IMR-90 (cell line): ENCODE data around the gene ARHGAP15. TPM values are rescaled to one million over a fixed set of nuclear protein-coding genes. Genes with fewer than 3 reads are reported as not detected.

Experiments
- ATAC-seq: fragments of 200-7000 bp; cut with Tn5 transposase; 2 replicates; pipeline ENCODE4 v1.9.1; 2020; ENCODE audit warnings: low read depth, mild to moderate bottlenecking, moderate library complexity
- BruUV-seq: library from RNA; stranded (reverse); fragments of 400-500 nt; replicated peaks from 2 replicates; lab custom pipeline; 2021; lab: Mats Ljungman, UMichigan
- CTCF ChIA-PET: fragments of 300-600 bp; formaldehyde crosslinking; extraction: SDS; loops from one replicate; lab custom pipeline; 2021; ENCODE audit warnings: antibody characterized with exemption; lab: Yijun Ruan, JAX
- POLR2A ChIA-PET: fragments of 300-600 bp; sonication (Branson Sonifier 250); formaldehyde crosslinking; loops from one replicate; lab custom pipeline; 2022; ENCODE audit warnings: antibody characterized with exemption; ENCODE audit not compliant: unreplicated experiment; lab: Charles Lee
- DNase-seq: peaks from one replicate; pipeline ENCODE4 v3.0.0; 2013
- H2AFZ ChIP-seq: replicated peaks from 2 replicates; pipeline ENCODE3; 2013; ENCODE audit warnings: low read length, mild to moderate bottlenecking; ENCODE audit not compliant: poor library complexity
- H2AK5ac ChIP-seq: 2 replicates; pipeline ENCODE4 v1.6.1; 2013; ENCODE audit warnings: low read depth, low read length, inconsistent platforms
- H2AK9ac ChIP-seq: replicated peaks from 2 replicates; pipeline ENCODE3; 2013; ENCODE audit warnings: mild to moderate bottlenecking, low read depth, low read length, moderate library complexity; ENCODE audit not compliant: poor library complexity
- H2BK120ac ChIP-seq: 2 replicates; pipeline ENCODE4 v1.6.1; 2013; ENCODE audit warnings: low read depth, low read length, inconsistent platforms
- H2BK15ac ChIP-seq: 3 replicates; pipeline ENCODE4 v1.6.1; 2013; ENCODE audit warnings: low read depth, low read length, inconsistent platforms
- H2BK20ac ChIP-seq: 2 replicates; pipeline ENCODE4 v1.6.1; 2013; ENCODE audit warnings: low read depth, mild to moderate bottlenecking, inconsistent platforms, low read length, moderate library complexity
- H2BK5ac ChIP-seq: 2 replicates; pipeline ENCODE4 v1.6.1; 2013; ENCODE audit warnings: mild to moderate bottlenecking, low read depth, low read length, inconsistent platforms; ENCODE audit not compliant: poor library complexity, severe bottlenecking
- H3K14ac ChIP-seq: replicated peaks from 2 replicates; pipeline ENCODE4 v1.6.1; 2013; ENCODE audit warnings: low read depth, low read length, inconsistent platforms
- H3K18ac ChIP-seq: 2 replicates; pipeline ENCODE4 v1.6.1; 2013; ENCODE audit warnings: low read depth, low read length, control low read depth
- H3K23ac ChIP-seq: 2 replicates; pipeline ENCODE4 v1.6.1; 2013; ENCODE audit warnings: low read depth, low read length, inconsistent platforms
- H3K27ac ChIP-seq: 2 replicates; pipeline ENCODE4 v1.5.1; 2013; ENCODE audit warnings: mild to moderate bottlenecking, control low read depth, low read length; ENCODE audit not compliant: insufficient read depth
- H3K27me3 ChIP-seq: 2 replicates; pipeline ENCODE4 v1.6.1; 2013; ENCODE audit warnings: low read length; ENCODE audit not compliant: control insufficient read depth, insufficient read depth
- H3K36me3 ChIP-seq: 2 replicates; pipeline ENCODE4 v1.6.1; 2013; ENCODE audit warnings: low read length, mixed read lengths; ENCODE audit not compliant: control insufficient read depth, insufficient read depth
- H3K4ac ChIP-seq: 2 replicates; pipeline ENCODE4 v1.6.1; 2013; ENCODE audit warnings: low read depth, low read length, inconsistent platforms
- H3K4me1 ChIP-seq: 2 replicates; pipeline ENCODE4 v1.6.1; 2013; ENCODE audit warnings: low read length, mixed read lengths; ENCODE audit not compliant: control insufficient read depth, insufficient read depth
- H3K4me2 ChIP-seq: 2 replicates; pipeline ENCODE4 v1.6.1; 2013; ENCODE audit warnings: low read depth, mild to moderate bottlenecking, control low read depth, low read length, moderate library complexity
- H3K4me3 ChIP-seq: 2 replicates; pipeline ENCODE4 v1.5.1; 2013; ENCODE audit warnings: low read depth, mild to moderate bottlenecking, control low read depth, low read length, moderate library complexity; ENCODE audit not compliant: insufficient read depth
- H3K56ac ChIP-seq: 2 replicates; pipeline ENCODE4 v1.6.1; 2013; ENCODE audit warnings: low read length, inconsistent platforms; ENCODE audit not compliant: insufficient read depth; ENCODE audit errors: extremely low read depth
- H3K79me1 ChIP-seq, 2 experiments: 2 replicates each; pipeline ENCODE4 v1.6.1; 2013; ENCODE audit warnings: low read length in 2 of 2, inconsistent platforms in 1 of 2, low read depth in 1 of 2
- H3K9ac ChIP-seq: 2 replicates; pipeline ENCODE4 v1.6.1; 2013; ENCODE audit warnings: low read depth, low read length, control low read depth
- H3K9me1 ChIP-seq: 2 replicates; pipeline ENCODE4 v1.6.1; 2013; ENCODE audit warnings: low read length, inconsistent platforms; ENCODE audit not compliant: insufficient read depth
- H3K9me3 ChIP-seq: 2 replicates; pipeline ENCODE4 v1.6.1; 2013; ENCODE audit warnings: low read length; ENCODE audit not compliant: control insufficient read depth, insufficient read depth
- H4K20me1 ChIP-seq: 2 replicates; pipeline ENCODE4 v1.6.1; 2013; ENCODE audit warnings: low read length, inconsistent platforms; ENCODE audit not compliant: insufficient read depth
- H4K5ac ChIP-seq: 2 replicates; pipeline ENCODE4 v1.6.1; 2013; ENCODE audit warnings: mild to moderate bottlenecking, low read depth, low read length, control low read depth
- H4K8ac ChIP-seq, 2 experiments: 2 replicates each; pipeline ENCODE4 v1.6.1; 2013; ENCODE audit warnings: low read depth in 2 of 2, low read length in 2 of 2, control low read depth in 1 of 2, inconsistent platforms in 1 of 2
- H4K91ac ChIP-seq: 2 replicates; pipeline ENCODE4 v1.6.1; 2013; ENCODE audit warnings: low read depth, low read length, inconsistent platforms; ENCODE audit not compliant: insufficient read depth
- CEBPB ChIP-seq: IDR thresholded peaks from 2 replicates; pipeline ENCODE4 v1.6.1; 2012; ENCODE audit warnings: low read depth, low read length, improper control_type of control experiment
- CHD1 ChIP-seq: IDR thresholded peaks from 2 replicates; pipeline ENCODE4 v1.6.1; 2012; ENCODE audit warnings: low read depth, low read length, improper control_type of control experiment
- FOS ChIP-seq: fragments of 150-350 bp; IDR thresholded peaks from 2 replicates; pipeline ENCODE4 v1.6.1; 2016; ENCODE audit warnings: low read depth, low read length
- MAFK ChIP-seq: IDR thresholded peaks from 2 replicates; pipeline ENCODE4 v1.6.1; 2012; ENCODE audit warnings: low read depth, low read length, improper control_type of control experiment
- MAZ ChIP-seq: IDR thresholded peaks from 2 replicates; pipeline ENCODE4 v1.6.1; 2012; ENCODE audit warnings: low read depth, mild to moderate bottlenecking, low read length, improper control_type of control experiment, moderate library complexity, borderline replicate concordance
- MXI1 ChIP-seq: IDR thresholded peaks from 2 replicates; pipeline ENCODE4 v1.6.1; 2012; ENCODE audit warnings: low read depth, mild to moderate bottlenecking, low read length, moderate library complexity, borderline replicate concordance
- POLR2A ChIP-seq: IDR thresholded peaks from 2 replicates; pipeline ENCODE4 v1.6.1; 2012; ENCODE audit warnings: mild to moderate bottlenecking, low read depth, low read length
- RFX5 ChIP-seq: IDR thresholded peaks from 2 replicates; pipeline ENCODE4 v1.8.0; 2012; ENCODE audit warnings: low read depth, mild to moderate bottlenecking, low read length, moderate library complexity
- SMC3 ChIP-seq: fragments of 150-350 bp; IDR thresholded peaks from 2 replicates; pipeline ENCODE4 v1.6.1; 2016; ENCODE audit warnings: low read depth, mild to moderate bottlenecking, antibody characterized with exemption, low read length, moderate library complexity
- WGBS, 2 experiments: methylation state at CpG; one replicate each; pipeline versions ENCODE4 v1.1.5 to v1.1.7; 2013; ENCODE audit warnings: missing lambda C conversion rate in 2 of 2; ENCODE audit not compliant: insufficient read length in 1 of 2; ENCODE audit errors: extremely low coverage in 2 of 2; 5-methylcytosine and 5-hydroxymethylcytosine counted together
- dilution Hi-C: fragments of 300-500 bp; cut with HindIII; formaldehyde crosslinking; loops from one replicate; pipeline ENCODE4 v1.14.3; 2018; ENCODE audit warnings: low sequenced_read_pairs; ENCODE audit not compliant: unreplicated experiment
- in situ Hi-C: fragments of 300-500 bp; cut with MboI; formaldehyde crosslinking; loops from 3 replicates; pipeline ENCODE4 v1.14.3; 2019; ENCODE audit warnings: low sequenced_read_pairs, inconsistent platforms, mixed read lengths
- intact Hi-C: fragments of 100-400 bp; cut with micrococcal nuclease; formaldehyde crosslinking; loops from 2 replicates; pipeline ENCODE4 v1.10.0; 2022
- polyA plus RNA-seq, 3 experiments: library from polyadenylated mRNA; depleted of rRNA; stranded (reverse); fragments of >200 nt; gene quantifications; 2 replicates each; pipeline ENCODE4 v1.2.3, GENCODE V29; 2012; ENCODE audit warnings: low replicate concordance in 1 of 3
- total RNA-seq: library from RNA; depleted of rRNA; stranded (reverse); fragments of >200 nt; gene quantifications from 2 replicates; pipeline ENCODE4 v1.2.3, GENCODE V29; 2012
- TF ChIP-seq, protein P1 (sequence below): fragments of 150-350 bp; IDR thresholded peaks from 2 replicates; pipeline ENCODE4 v1.6.1; 2017; ENCODE audit warnings: mild to moderate bottlenecking, antibody characterized with exemption, low read length, low read depth
- TF ChIP-seq, protein P2 (sequence below): conservative IDR thresholded peaks from 2 replicates; pipeline ENCODE4 v1.5.1; 2012; ENCODE audit warnings: mild to moderate bottlenecking, low read depth, low read length, improper control_type of control experiment
- TF ChIP-seq, protein P3 (sequence below): fragments of 150-350 bp; IDR thresholded peaks from 2 replicates; pipeline ENCODE4 v1.6.1; 2016; ENCODE audit warnings: low read depth, mild to moderate bottlenecking, low read length, moderate library complexity, borderline replicate concordance

The ARHGAP15 gene
- total and polyA plus RNA-seq, 2 of the 4 experiments (the other 2 are of a cell fraction), result not detected

DNA sequence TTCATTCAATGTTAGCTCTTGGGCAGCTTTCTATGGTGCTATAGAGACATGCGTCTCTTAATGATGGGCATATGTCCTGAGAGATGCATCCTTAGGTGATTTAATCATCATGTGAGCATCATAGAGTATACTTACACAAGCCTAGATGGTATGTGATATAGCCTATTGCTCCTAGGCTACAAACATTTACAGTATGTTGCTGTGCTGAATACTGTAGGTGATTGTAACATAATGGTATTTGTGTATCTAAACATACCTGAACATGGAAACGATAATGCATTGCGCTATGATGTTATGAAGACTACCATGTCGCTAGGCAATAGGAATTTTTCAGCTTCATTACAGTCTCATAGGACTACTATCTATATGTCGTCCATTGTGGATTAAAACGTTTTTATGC lies 89.4 kb downstream of the ARHGAP15 start:
- Histone ChIP-seq H3K4ac (no peak overlapping the region), H4K5ac (no peak overlapping the region), H4K8ac (no peak overlapping the region), H2BK20ac (no peak overlapping the region), H4K91ac (no peak overlapping the region), H3K23ac (no peak overlapping the region), H2AK9ac (no peak overlapping the region), H2BK5ac (no peak overlapping the region), H3K9ac (no peak overlapping the region), H3K4me2 (no peak overlapping the region), H3K9me1 (no peaks in the 10 kb centered on the region), H3K79me1 (no peaks in the 10 kb centered on the region), H2BK15ac (no peak overlapping the region), H3K14ac (no peak overlapping the region), H3K27me3 (no peaks in the 10 kb centered on the region), H3K9me3 (no peaks in the 10 kb centered on the region), H4K20me1 (no peaks in the 10 kb centered on the region), H3K56ac (no peak overlapping the region), H3K4me1 (no peaks in the 10 kb centered on the region), H3K36me3 (no peaks in the 10 kb centered on the region), H2AK5ac (no peak overlapping the region), H2BK120ac (no peak overlapping the region), H3K4me3 (no peak overlapping the region), H3K18ac (no peak overlapping the region), H2AFZ (no peak overlapping the region), H3K27ac (no peak overlapping the region)
- no peak for ATAC-seq
- TF ChIP-seq MAFK (no peak), CEBPB (no peak), POLR2A (no peak), MXI1 (no peak), MAZ (no peak), RFX5 (no peak), FOS (no peak), CHD1 (no peak), SMC3 (no peak)
- TF ChIP-seq, protein P1, sequence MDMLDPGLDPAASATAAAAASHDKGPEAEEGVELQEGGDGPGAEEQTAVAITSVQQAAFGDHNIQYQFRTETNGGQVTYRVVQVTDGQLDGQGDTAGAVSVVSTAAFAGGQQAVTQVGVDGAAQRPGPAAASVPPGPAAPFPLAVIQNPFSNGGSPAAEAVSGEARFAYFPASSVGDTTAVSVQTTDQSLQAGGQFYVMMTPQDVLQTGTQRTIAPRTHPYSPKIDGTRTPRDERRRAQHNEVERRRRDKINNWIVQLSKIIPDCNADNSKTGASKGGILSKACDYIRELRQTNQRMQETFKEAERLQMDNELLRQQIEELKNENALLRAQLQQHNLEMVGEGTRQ, result no peak
- TF ChIP-seq, protein P2, sequence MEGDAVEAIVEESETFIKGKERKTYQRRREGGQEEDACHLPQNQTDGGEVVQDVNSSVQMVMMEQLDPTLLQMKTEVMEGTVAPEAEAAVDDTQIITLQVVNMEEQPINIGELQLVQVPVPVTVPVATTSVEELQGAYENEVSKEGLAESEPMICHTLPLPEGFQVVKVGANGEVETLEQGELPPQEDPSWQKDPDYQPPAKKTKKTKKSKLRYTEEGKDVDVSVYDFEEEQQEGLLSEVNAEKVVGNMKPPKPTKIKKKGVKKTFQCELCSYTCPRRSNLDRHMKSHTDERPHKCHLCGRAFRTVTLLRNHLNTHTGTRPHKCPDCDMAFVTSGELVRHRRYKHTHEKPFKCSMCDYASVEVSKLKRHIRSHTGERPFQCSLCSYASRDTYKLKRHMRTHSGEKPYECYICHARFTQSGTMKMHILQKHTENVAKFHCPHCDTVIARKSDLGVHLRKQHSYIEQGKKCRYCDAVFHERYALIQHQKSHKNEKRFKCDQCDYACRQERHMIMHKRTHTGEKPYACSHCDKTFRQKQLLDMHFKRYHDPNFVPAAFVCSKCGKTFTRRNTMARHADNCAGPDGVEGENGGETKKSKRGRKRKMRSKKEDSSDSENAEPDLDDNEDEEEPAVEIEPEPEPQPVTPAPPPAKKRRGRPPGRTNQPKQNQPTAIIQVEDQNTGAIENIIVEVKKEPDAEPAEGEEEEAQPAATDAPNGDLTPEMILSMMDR, result no peak
- TF ChIP-seq, protein P3, sequence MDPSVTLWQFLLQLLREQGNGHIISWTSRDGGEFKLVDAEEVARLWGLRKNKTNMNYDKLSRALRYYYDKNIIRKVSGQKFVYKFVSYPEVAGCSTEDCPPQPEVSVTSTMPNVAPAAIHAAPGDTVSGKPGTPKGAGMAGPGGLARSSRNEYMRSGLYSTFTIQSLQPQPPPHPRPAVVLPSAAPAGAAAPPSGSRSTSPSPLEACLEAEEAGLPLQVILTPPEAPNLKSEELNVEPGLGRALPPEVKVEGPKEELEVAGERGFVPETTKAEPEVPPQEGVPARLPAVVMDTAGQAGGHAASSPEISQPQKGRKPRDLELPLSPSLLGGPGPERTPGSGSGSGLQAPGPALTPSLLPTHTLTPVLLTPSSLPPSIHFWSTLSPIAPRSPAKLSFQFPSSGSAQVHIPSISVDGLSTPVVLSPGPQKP, result no peak
- dilution Hi-C loops, result no loop called here
- in situ Hi-C loops, result no loop called here
- WGBS, 2 experiments, result no CpG with 5 or more reads among the region's 6 CpGs
- DNase-seq, result no peak
- POLR2A ChIA-PET, result no interaction called here
- intact Hi-C loops, result no loop called here
- CTCF ChIA-PET, result no interaction called here
- BruUV-seq, result no TSS peak
